HG03045 (cell line): ENCODE measurements around the gene ANAPC7.
"Not testable (repeated sequence)": the region's sequence is repeated elsewhere in the genome, so short reads cannot be mapped to it uniquely, and the experiment has no call there.

Source experiments
- ATAC-seq: cut with Tn5 transposase; IDR thresholded peaks from one replicate; pipeline ENCODE4 v1.9.1; 2021; ENCODE audit warnings: mild to moderate bottlenecking, moderate library complexity; ENCODE audit not compliant: unreplicated experiment

Gene ANAPC7

GRCh38 chr12:110349096-110349495 lies 54.4 kb downstream of the ANAPC7 start:
- ATAC-seq = no peak

- no peak for ATAC-seq
Measured at GRCh38 chr12:110348431-110349059, 55.0 kb downstream of the ANAPC7 start.

- no peak for ATAC-seq
Measured at GRCh38 chr12:110347767-110348166, 55.7 kb downstream of the ANAPC7 start.

GRCh38 chr12:110345963-110346362 lies 57.5 kb downstream of the ANAPC7 start:
- ATAC-seq = no peak

- ATAC-seq = no peak
Measured at GRCh38 chr12:110345176-110345661, 58.3 kb downstream of the ANAPC7 start.

- no peak for ATAC-seq
Measured at GRCh38 chr12:110344657-110345056, 58.9 kb downstream of the ANAPC7 start.

- no peak for ATAC-seq
Measured at GRCh38 chr12:110343736-110344555, 59.6 kb downstream of the ANAPC7 start.

GRCh38 chr12:110343114-110343513 lies 60.4 kb downstream of the ANAPC7 start:
- no peak for ATAC-seq

- no peak for ATAC-seq
Measured at GRCh38 chr12:110342157-110342556, 61.4 kb downstream of the ANAPC7 start.

- no peak for ATAC-seq
Measured at GRCh38 chr12:110340706-110341105, 62.8 kb downstream of the ANAPC7 start.

GRCh38 chr12:110340261-110340660 lies 63.2 kb downstream of the ANAPC7 start:
- ATAC-seq = not testable (repeated sequence)

GRCh38 chr12:110339184-110339952 lies 64.1 kb downstream of the ANAPC7 start:
- no peak for ATAC-seq

GRCh38 chr12:110338754-110339153 lies 64.8 kb downstream of the ANAPC7 start:
- ATAC-seq = no peak

- no peak for ATAC-seq
Measured at GRCh38 chr12:110337912-110338710, 65.4 kb downstream of the ANAPC7 start.

- no peak for ATAC-seq
Measured at GRCh38 chr12:110335481-110336045, 67.9 kb downstream of the ANAPC7 start.

- no peak for ATAC-seq
Measured at GRCh38 chr12:110333201-110333600, 70.3 kb downstream of the ANAPC7 start.

- ATAC-seq = no peak
Measured at GRCh38 chr12:110330544-110330943, 73.0 kb downstream of the ANAPC7 start.

- no peak for ATAC-seq
Measured at GRCh38 chr12:110330124-110330523, 73.4 kb downstream of the ANAPC7 start.

GRCh38 chr12:110329710-110330109 lies 73.8 kb downstream of the ANAPC7 start:
- no peak for ATAC-seq
